NCI-H460 (cell line): ENCODE measurements around the gene MELTF. TPM values are rescaled to one million over a fixed set of nuclear protein-coding genes. Genes with fewer than 3 reads are reported as not detected.

Experiments
- DNase-seq: peaks from one replicate; pipeline ENCODE4 v3.0.0-alpha.2; 2016; ENCODE audit warnings: low read depth; ENCODE audit errors: extremely low read depth
- total RNA-seq: library from RNA; depleted of rRNA; stranded (reverse); fragments of >200 nt; shearing (Covaris generic); gene quantifications from 2 replicates; pipeline ENCODE4 v1.2.3, GENCODE V29; 2014

Gene MELTF
- total RNA-seq, 1 experiment from 2014 or later: 4.0 TPM

- no peak for DNase-seq
Measured at GRCh38 chr3:196971094-196971698, 58.4 kb downstream of the MELTF start.

GRCh38 chr3:196970547-196971093 is 59.0 kb downstream of the MELTF start:
- no peak for DNase-seq

- peak; percentile 33 for DNase-seq
Measured at GRCh38 chr3:196969660-196970546, 59.7 kb downstream of the MELTF start.

GRCh38 chr3:196969134-196969659 is 60.4 kb downstream of the MELTF start:
- no peak for DNase-seq

GRCh38 chr3:196968233-196969133 is 61.1 kb downstream of the MELTF start, which contains the start of gene PIGZ:
Gene PIGZ (minus strand): TSS chr3:196968833. CDS start chr3:196952031, 16,802 bp downstream.
- no peak for DNase-seq

- no peak for DNase-seq
Measured at GRCh38 chr3:196967412-196968232, 62.0 kb downstream of the MELTF start.

- no peak for DNase-seq
Measured at GRCh38 chr3:196966526-196967401, 62.9 kb downstream of the MELTF start.

GRCh38 chr3:196965804-196966173 is 63.8 kb downstream of the MELTF start:
- DNase-seq: no peak

GRCh38 chr3:196965112-196965803 is 64.4 kb downstream of the MELTF start:
- no peak for DNase-seq

GRCh38 chr3:196963631-196963953 is 66.0 kb downstream of the MELTF start:
- no peak for DNase-seq

GRCh38 chr3:196962930-196963630 is 66.5 kb downstream of the MELTF start:
- DNase-seq: no peak

GRCh38 chr3:196962108-196962929 is 67.3 kb downstream of the MELTF start:
- no peak for DNase-seq

GRCh38 chr3:196954832-196955231 is 74.8 kb downstream of the MELTF start:
- no peak for DNase-seq
